Lower leg skin (tissue), 3 donors: ENCODE results near the gene ANKRD36.
"Not testable (repeated sequence)": the region's sequence is repeated elsewhere in the genome, so short reads cannot be mapped to it uniquely, and the experiment has no call there.

Source experiments
- POLR2A ChIP-seq, 2 donors: fragments of 450-650 bp; IDR thresholded peaks; one replicate each; pipeline ENCODE4 v1.6.1; 2016 to 2017; ENCODE audit warnings: antibody characterized with exemption in 2 of 2, mild to moderate bottlenecking in 1 of 2, moderate library complexity in 1 of 2
- TF ChIP-seq, protein P1 (sequence below), 3 donors: fragments of 450-650 bp; IDR thresholded peaks; one replicate each; pipeline ENCODE4 v1.5.1; 2016; ENCODE audit warnings: antibody characterized with exemption in 3 of 3, mild to moderate bottlenecking in 3 of 3, moderate library complexity in 2 of 3

DNA sequence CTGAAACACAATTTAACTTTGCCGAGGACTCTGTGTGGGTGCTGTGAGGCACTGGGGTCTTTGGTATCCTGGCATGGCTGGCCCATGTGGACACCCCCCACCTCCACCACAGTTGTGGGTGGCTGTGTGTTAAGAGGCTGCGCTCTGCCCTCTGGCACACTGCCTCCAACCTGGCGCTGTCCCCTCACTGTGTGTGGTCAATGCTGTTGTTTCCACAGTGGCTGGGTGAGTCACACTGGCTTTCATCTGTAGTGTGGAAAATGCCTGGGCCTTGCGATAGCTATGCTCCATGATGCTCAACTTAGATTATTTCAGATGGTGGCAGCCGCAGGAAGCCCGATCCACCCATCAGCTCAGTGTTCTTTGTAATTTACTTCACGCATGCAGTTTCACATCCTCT is 27.9 kb upstream of the ANKRD36 start:
- TF ChIP-seq, protein P1, sequence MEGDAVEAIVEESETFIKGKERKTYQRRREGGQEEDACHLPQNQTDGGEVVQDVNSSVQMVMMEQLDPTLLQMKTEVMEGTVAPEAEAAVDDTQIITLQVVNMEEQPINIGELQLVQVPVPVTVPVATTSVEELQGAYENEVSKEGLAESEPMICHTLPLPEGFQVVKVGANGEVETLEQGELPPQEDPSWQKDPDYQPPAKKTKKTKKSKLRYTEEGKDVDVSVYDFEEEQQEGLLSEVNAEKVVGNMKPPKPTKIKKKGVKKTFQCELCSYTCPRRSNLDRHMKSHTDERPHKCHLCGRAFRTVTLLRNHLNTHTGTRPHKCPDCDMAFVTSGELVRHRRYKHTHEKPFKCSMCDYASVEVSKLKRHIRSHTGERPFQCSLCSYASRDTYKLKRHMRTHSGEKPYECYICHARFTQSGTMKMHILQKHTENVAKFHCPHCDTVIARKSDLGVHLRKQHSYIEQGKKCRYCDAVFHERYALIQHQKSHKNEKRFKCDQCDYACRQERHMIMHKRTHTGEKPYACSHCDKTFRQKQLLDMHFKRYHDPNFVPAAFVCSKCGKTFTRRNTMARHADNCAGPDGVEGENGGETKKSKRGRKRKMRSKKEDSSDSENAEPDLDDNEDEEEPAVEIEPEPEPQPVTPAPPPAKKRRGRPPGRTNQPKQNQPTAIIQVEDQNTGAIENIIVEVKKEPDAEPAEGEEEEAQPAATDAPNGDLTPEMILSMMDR (IDR thresholded peaks at IDR 0.05), result not testable (repeated sequence)
- TF ChIP-seq POLR2A (IDR thresholded peaks at IDR 0.05), result not testable (repeated sequence)
